Measurements from ENCODE around the gene TNFRSF4. TPM values are rescaled to one million over a fixed set of nuclear protein-coding genes. Genes with fewer than 3 reads are reported as not detected.

Gene TNFRSF4
- total RNA-seq, 1 donor, result not detected

- DNase-seq (ENCODE audit: low read depth), result no peak
- no peak for TF ChIP-seq CTCF (IDR thresholded peaks at IDR 0.05; ENCODE audit: insufficient read depth, low read length)
- H3K4me3 ChIP-seq (ENCODE audit: low read depth, low read length), result no peak overlapping the region
Observed at GRCh38 chr1:1222575-1223225, 8.7 kb upstream of the TNFRSF4 start.

GRCh38 chr1:1221887-1222574, 8.1 kb upstream of the TNFRSF4 start:
- no peak for DNase-seq (ENCODE audit: low read depth)
- H3K4me3 ChIP-seq (ENCODE audit: low read depth, low read length), result no peak overlapping the region
- TF ChIP-seq CTCF (IDR thresholded peaks at IDR 0.05; ENCODE audit: insufficient read depth, low read length), result no peak

- no peak for DNase-seq (ENCODE audit: low read depth)
- TF ChIP-seq CTCF (IDR thresholded peaks at IDR 0.05; ENCODE audit: insufficient read depth, low read length), result no peak
Observed at GRCh38 chr1:1220197-1220596, 6.2 kb upstream of the TNFRSF4 start.

GRCh38 chr1:1219341-1219740, 5.4 kb upstream of the TNFRSF4 start:
- no peak for TF ChIP-seq CTCF (IDR thresholded peaks at IDR 0.05; ENCODE audit: insufficient read depth, low read length)
- DNase-seq (ENCODE audit: low read depth), result no peak
- H3K4me3 ChIP-seq (ENCODE audit: low read depth, low read length), result no peak overlapping the region

More at GRCh38 chr1:1220197-1220596, 6.2 kb upstream of the TNFRSF4 start:
- no peak overlapping the region for H3K4me3 ChIP-seq (ENCODE audit: low read depth, low read length)

GRCh38 chr1:1218524-1219200, 4.7 kb upstream of the TNFRSF4 start:
- no peak for DNase-seq (ENCODE audit: low read depth)
- TF ChIP-seq CTCF (IDR thresholded peaks at IDR 0.05; ENCODE audit: insufficient read depth, low read length), result no peak
- H3K4me3 ChIP-seq (ENCODE audit: low read depth, low read length), result no peak overlapping the region

- no peak for DNase-seq (ENCODE audit: low read depth)
- H3K4me3 ChIP-seq (ENCODE audit: low read depth, low read length), result no peak overlapping the region
- TF ChIP-seq CTCF (IDR thresholded peaks at IDR 0.05; ENCODE audit: insufficient read depth, low read length), result no peak
Observed at GRCh38 chr1:1217621-1218523, 3.9 kb upstream of the TNFRSF4 start.
